Suprapubic skin (tissue), 3 donors: ENCODE data around the gene POMGNT1.

Source experiments
- CTCF ChIP-seq, 2 donors: fragments of 200-600 bp in 1 of 2; fragments of 450-650 bp in 1 of 2; sonication (generic) in 1 of 2; IDR thresholded peaks; one replicate each; pipeline ENCODE4 v1.5.1; 2016 to 2019; ENCODE audit warnings: antibody characterized with exemption in 2 of 2, mild to moderate bottlenecking in 1 of 2, moderate library complexity in 1 of 2
- EP300 ChIP-seq: sonication (generic); formaldehyde crosslinking; IDR thresholded peaks from one replicate; pipeline ENCODE4 v1.6.1; 2017; ENCODE audit warnings: antibody characterized with exemption
- POLR2A ChIP-seq, 2 donors: fragments of 450-650 bp; IDR thresholded peaks; one replicate each; pipeline ENCODE4 v1.6.1; 2017; ENCODE audit warnings: antibody characterized with exemption in 2 of 2, mild to moderate bottlenecking in 2 of 2, moderate library complexity in 2 of 2

GRCh38 chr1:46175243-46175642 lies 23.0 kb downstream of the POMGNT1 start:
- TF ChIP-seq POLR2A (IDR thresholded peaks at IDR 0.05) (no peak), CTCF (IDR thresholded peaks at IDR 0.05) (no peak), EP300 (no peak)
